HEK293 (cell line): ENCODE results near the gene ULBP2.

Experiments used
- ATF2 ChIP-seq: fragments of 450-650 bp; formaldehyde crosslinking; IDR thresholded peaks from 2 replicates; pipeline ENCODE4 v1.5.1; 2016; ENCODE audit warnings: missing biosample characterization, missing genetic modification characterization, low read depth
- EGR2 ChIP-seq: fragments of 450-650 bp; formaldehyde crosslinking; IDR thresholded peaks from 2 replicates; pipeline ENCODE4 v1.5.1; 2016; ENCODE audit warnings: low read depth, missing biosample characterization, missing genetic modification characterization
- ELK4 ChIP-seq: IDR thresholded peaks from 2 replicates; pipeline ENCODE4 v1.6.1; 2011; ENCODE audit warnings: mild to moderate bottlenecking, low read depth, low read length, borderline replicate concordance
- GLIS2 ChIP-seq: fragments of 450-650 bp; formaldehyde crosslinking; IDR thresholded peaks from 2 replicates; pipeline ENCODE4 v1.5.1; 2016; ENCODE audit warnings: missing biosample characterization, missing genetic modification characterization
- HOXA7 ChIP-seq: sonication (generic); formaldehyde crosslinking; IDR thresholded peaks from 2 replicates; pipeline ENCODE4 v1.8.1; 2022; ENCODE audit warnings: missing genetic modification reagents, borderline replicate concordance
- HOXC10 ChIP-seq: sonication (generic); formaldehyde crosslinking; IDR thresholded peaks from 2 replicates; pipeline ENCODE4 v1.8.1; 2023; ENCODE audit warnings: mild to moderate bottlenecking, missing genetic modification reagents
- IKZF3 ChIP-seq: fragments of 450-650 bp; IDR thresholded peaks from 2 replicates; pipeline ENCODE4 v1.5.0; 2018; ENCODE audit warnings: missing biosample characterization, mild to moderate bottlenecking, missing genetic modification characterization, moderate library complexity
- KLF8 ChIP-seq: fragments of 450-650 bp; formaldehyde crosslinking; IDR thresholded peaks from 2 replicates; pipeline ENCODE4 v1.5.1; 2016; ENCODE audit warnings: missing biosample characterization, missing genetic modification characterization
- PATZ1 ChIP-seq: fragments of 450-650 bp; formaldehyde crosslinking; IDR thresholded peaks from 2 replicates; pipeline ENCODE4 v1.5.1; 2016; ENCODE audit warnings: missing biosample characterization, missing genetic modification characterization
- SALL2 ChIP-seq: fragments of 450-650 bp; formaldehyde crosslinking; IDR thresholded peaks from 2 replicates; pipeline ENCODE4 v1.5.0; 2017; ENCODE audit warnings: missing biosample characterization, mild to moderate bottlenecking, missing genetic modification characterization, borderline replicate concordance
- SCRT2 ChIP-seq: fragments of 450-650 bp; formaldehyde crosslinking; IDR thresholded peaks from 2 replicates; pipeline ENCODE4 v1.5.1; 2016; ENCODE audit warnings: missing biosample characterization, missing genetic modification characterization
- SP3 ChIP-seq: fragments of 450-650 bp; formaldehyde crosslinking; IDR thresholded peaks from 2 replicates; pipeline ENCODE4 v1.5.1; 2016; ENCODE audit warnings: missing biosample characterization, missing genetic modification characterization
- ZEB2 ChIP-seq: fragments of 450-650 bp; formaldehyde crosslinking; IDR thresholded peaks from 2 replicates; pipeline ENCODE4 v1.5.1; 2016; ENCODE audit warnings: missing biosample characterization, missing genetic modification characterization
- ZNF132 ChIP-seq: fragments of 450-650 bp; formaldehyde crosslinking; IDR thresholded peaks from 2 replicates; pipeline ENCODE4 v1.5.1; 2017; ENCODE audit warnings: missing biosample characterization, missing genetic modification characterization, borderline replicate concordance
- ZNF157 ChIP-seq: fragments of 450-650 bp; formaldehyde crosslinking; IDR thresholded peaks from 2 replicates; pipeline ENCODE4 v1.5.1; 2016; ENCODE audit warnings: missing biosample characterization, missing genetic modification characterization
- ZNF16 ChIP-seq: fragments of 450-650 bp; formaldehyde crosslinking; IDR thresholded peaks from 2 replicates; pipeline ENCODE4 v1.5.1; 2016; ENCODE audit warnings: low read depth, missing biosample characterization, missing genetic modification characterization
- ZNF223 ChIP-seq: fragments of 450-650 bp; formaldehyde crosslinking; IDR thresholded peaks from 2 replicates; pipeline ENCODE4 v1.5.1; 2016; ENCODE audit warnings: missing biosample characterization, missing genetic modification characterization
- ZNF248 ChIP-seq: fragments of 450-650 bp; formaldehyde crosslinking; IDR thresholded peaks from 2 replicates; pipeline ENCODE4 v1.5.1; 2017; ENCODE audit warnings: missing biosample characterization, missing genetic modification characterization
- ZNF311 ChIP-seq: fragments of 450-650 bp; formaldehyde crosslinking; IDR thresholded peaks from 2 replicates; pipeline ENCODE4 v1.5.1; 2017; ENCODE audit warnings: missing biosample characterization, missing genetic modification characterization, borderline replicate concordance
- ZNF366 ChIP-seq: fragments of 450-650 bp; formaldehyde crosslinking; conservative IDR thresholded peaks from 2 replicates; pipeline ENCODE4 v1.5.1; 2016; ENCODE audit warnings: missing biosample characterization, missing genetic modification characterization
- ZNF473 ChIP-seq: fragments of 450-650 bp; formaldehyde crosslinking; IDR thresholded peaks from 2 replicates; pipeline ENCODE4 v1.5.1; 2017; ENCODE audit warnings: missing biosample characterization, missing genetic modification characterization
- ZNF514 ChIP-seq: fragments of 450-650 bp; formaldehyde crosslinking; IDR thresholded peaks from 2 replicates; pipeline ENCODE4 v1.5.1; 2016; ENCODE audit warnings: missing biosample characterization, missing genetic modification characterization
- ZNF549 ChIP-seq: fragments of 450-650 bp; IDR thresholded peaks from 2 replicates; pipeline ENCODE4 v1.5.1; 2018; ENCODE audit warnings: missing biosample characterization, missing genetic modification characterization, mild to moderate bottlenecking, inconsistent platforms, moderate library complexity
- ZNF561 ChIP-seq: fragments of 450-650 bp; IDR thresholded peaks from 2 replicates; pipeline ENCODE4 v1.5.1; 2018; ENCODE audit warnings: missing biosample characterization, missing genetic modification characterization, borderline replicate concordance
- ZNF624 ChIP-seq: fragments of 450-650 bp; formaldehyde crosslinking; IDR thresholded peaks from 2 replicates; pipeline ENCODE4 v1.5.1; 2017; ENCODE audit warnings: missing biosample characterization, missing genetic modification characterization
- ZNF626 ChIP-seq: fragments of 450-650 bp; sonication (Bioruptor Pico); formaldehyde crosslinking; IDR thresholded peaks from 2 replicates; pipeline ENCODE4 v1.5.1; 2018; ENCODE audit warnings: missing biosample characterization, missing genetic modification characterization, inconsistent platforms
- ZNF629 ChIP-seq: fragments of 450-650 bp; formaldehyde crosslinking; IDR thresholded peaks from 2 replicates; pipeline ENCODE4 v1.5.1; 2017; ENCODE audit warnings: missing biosample characterization, missing genetic modification characterization
- ZNF645 ChIP-seq: fragments of 450-650 bp; formaldehyde crosslinking; IDR thresholded peaks from 2 replicates; pipeline ENCODE4; 2016; ENCODE audit warnings: missing biosample characterization, missing genetic modification characterization
- ZNF704 ChIP-seq: fragments of 450-650 bp; formaldehyde crosslinking; IDR thresholded peaks from 2 replicates; pipeline ENCODE4 v1.5.1; 2016; ENCODE audit warnings: missing biosample characterization, missing genetic modification characterization
- ZNF792 ChIP-seq: fragments of 450-650 bp; formaldehyde crosslinking; IDR thresholded peaks from 2 replicates; pipeline ENCODE4 v1.5.1; 2016; ENCODE audit warnings: missing biosample characterization, missing genetic modification characterization
- ZNF837 ChIP-seq: fragments of 450-650 bp; formaldehyde crosslinking; IDR thresholded peaks from 2 replicates; pipeline ENCODE4 v1.5.1; 2016; ENCODE audit warnings: missing biosample characterization, missing genetic modification characterization
- ZSCAN18 ChIP-seq: fragments of 450-650 bp; formaldehyde crosslinking; IDR thresholded peaks from 2 replicates; pipeline ENCODE4 v1.5.1; 2016; ENCODE audit warnings: missing biosample characterization, missing genetic modification characterization

Gene ULBP2

GRCh38 chr6:149990661-149991471 lies 49.1 kb downstream of the ULBP2 start (continued):
- TF ChIP-seq ATF2 (tag by site-specific recombination) (no peak), ZNF792 (no peak), SALL2 (tag by site-specific recombination) (no peak), SCRT2 (tag by site-specific recombination) (no peak), ZNF626 (tag by site-specific recombination) (no peak), IKZF3 (peak; percentile 80), ZNF561 (tag by site-specific recombination) (peak; percentile 50; the same call in 1 of the 2 replicates), ZNF514 (tag by site-specific recombination) (no peak), ZNF311 (tag by site-specific recombination) (no peak), SP3 (tag by site-specific recombination) (0 out of 2 replicates have a peak, but pooled peaks have one; percentile 7), EGR2 (tag by site-specific recombination) (no peak), HOXC10 (CRISPR knock-in tag) (no peak), ZNF624 (no peak), ZNF248 (tag by site-specific recombination) (no peak), ZNF132 (tag by site-specific recombination) (no peak), ZNF645 (tag by site-specific recombination) (no peak), ZNF549 (tag by site-specific recombination) (no peak), PATZ1 (tag by site-specific recombination) (peak; percentile 58), HOXA7 (CRISPR knock-in tag) (no peak), ZNF473 (no peak), ZNF157 (tag by site-specific recombination) (no peak), GLIS2 (peak; percentile 81), ZEB2 (tag by site-specific recombination) (peak; percentile 78), ZNF837 (no peak), ZNF629 (tag by site-specific recombination) (no peak), ZNF704 (no peak), ELK4 (no peak), KLF8 (tag by site-specific recombination) (0 out of 2 replicates have a peak, but pooled peaks have one; percentile 13), ZNF16 (tag by site-specific recombination) (no peak), ZNF223 (tag by site-specific recombination) (no peak), ZNF366 (no peak), ZSCAN18 (tag by site-specific recombination) (no peak)
